GM23338 (cell line): Measurements from ENCODE around the gene OVCA2. TPM values are rescaled to one million over a fixed set of nuclear protein-coding genes. Genes with fewer than 3 reads are reported as not detected.

ENCODE experiments used
- ATAC-seq: fragments of 200-7000 bp; cut with Tn5 transposase; 3 replicates; pipeline ENCODE4 v1.9.1; 2020
- DNase-seq: peaks from one replicate; pipeline ENCODE4 v3.0.0-alpha.2; 2015; ENCODE audit warnings: low spot score
- H2AFZ ChIP-seq: fragments of 200-600 bp; sonication (generic); 2 replicates; pipeline ENCODE4 v1.8.0; 2016; ENCODE audit warnings: antibody characterized with exemption, mild to moderate bottlenecking, moderate library complexity
- H3F3A ChIP-seq: fragments of 200-600 bp; sonication (generic); replicated peaks from 2 replicates; pipeline ENCODE4 v1.8.0; 2017; ENCODE audit warnings: antibody characterized with exemption, mixed run types, low read depth
- H3K27ac ChIP-seq: fragments of 200-600 bp; sonication (generic); 2 replicates; pipeline ENCODE4 v1.6.1; 2016; ENCODE audit warnings: low read depth
- H3K27me3 ChIP-seq: fragments of 200-600 bp; sonication (generic); 2 replicates; pipeline ENCODE4 v1.8.0; 2016; ENCODE audit warnings: mild to moderate bottlenecking, mixed run types, moderate library complexity; ENCODE audit not compliant: insufficient read depth
- H3K36me3 ChIP-seq: fragments of 200-600 bp; sonication (generic); 2 replicates; pipeline ENCODE4 v1.8.0; 2016; ENCODE audit warnings: mild to moderate bottlenecking; ENCODE audit not compliant: insufficient read depth
- H3K4me1 ChIP-seq: fragments of 200-600 bp; sonication (generic); 2 replicates; pipeline ENCODE4 v1.8.0; 2016; ENCODE audit warnings: mild to moderate bottlenecking, moderate library complexity; ENCODE audit not compliant: insufficient read depth
- H3K4me2 ChIP-seq: fragments of 200-600 bp; sonication (generic); 2 replicates; pipeline ENCODE4 v1.7.1; 2017; ENCODE audit warnings: mixed run types
- H3K4me3 ChIP-seq: fragments of 200-600 bp; sonication (generic); 2 replicates; pipeline ENCODE4 v1.6.1; 2016; ENCODE audit warnings: mixed run types
- H3K79me2 ChIP-seq: fragments of 200-600 bp; sonication (generic); replicated peaks from 2 replicates; pipeline ENCODE4 v1.8.0; 2017; ENCODE audit warnings: mild to moderate bottlenecking; ENCODE audit not compliant: insufficient read depth
- H3K9me2 ChIP-seq: fragments of 200-600 bp; sonication (generic); 2 replicates; pipeline ENCODE4 v1.8.0; 2017; ENCODE audit not compliant: insufficient read depth
- H4K20me1 ChIP-seq: fragments of 200-600 bp; sonication (generic); replicated peaks from 2 replicates; pipeline ENCODE4 v1.8.0; 2017; ENCODE audit warnings: mild to moderate bottlenecking; ENCODE audit not compliant: insufficient read depth
- H3K27ac Mint-ChIP-seq: 2 replicates; pipeline ENCODE4 v1.8.0; 2020; ENCODE audit warnings: inconsistent platforms, mild to moderate bottlenecking, moderate library complexity, mixed read lengths
- H3K27me3 Mint-ChIP-seq: 3 replicates; pipeline ENCODE4 v1.8.0; 2022; ENCODE audit warnings: low read depth, mild to moderate bottlenecking, moderate library complexity, mixed read lengths, inconsistent platforms; ENCODE audit not compliant: insufficient read depth, poor library complexity
- H3K36me3 Mint-ChIP-seq: 3 replicates; pipeline ENCODE4 v1.8.0; 2021; ENCODE audit warnings: low read depth, mild to moderate bottlenecking, inconsistent platforms, moderate library complexity, mixed read lengths
- H3K4me1 Mint-ChIP-seq: 3 replicates; pipeline ENCODE4 v1.8.0; 2020; ENCODE audit warnings: mild to moderate bottlenecking, inconsistent platforms, mixed read lengths
- H3K4me3 Mint-ChIP-seq: 3 replicates; pipeline ENCODE4 v1.8.0; 2021; ENCODE audit warnings: moderate library complexity, mild to moderate bottlenecking, inconsistent platforms, mixed read lengths
- H3K9me3 Mint-ChIP-seq: 3 replicates; pipeline ENCODE4 v1.8.0; 2020; ENCODE audit warnings: moderate library complexity, mild to moderate bottlenecking, inconsistent platforms, mixed read lengths
- CREB1 ChIP-seq: fragments of 250-450 bp; sonication (Bioruptor Pico); IDR thresholded peaks from 2 replicates; pipeline ENCODE4 v1.5.0; 2020; ENCODE audit warnings: low read depth, mild to moderate bottlenecking, moderate library complexity
- CTCF ChIP-seq, 2 experiments: fragments of 200-600 bp in 1 of 2; sonication (generic) in 1 of 2; conservative IDR thresholded peaks; 2 replicates each; pipeline versions ENCODE4 v1.5.1 to v1.6.1; 2016 to 2017; ENCODE audit warnings: antibody characterized with exemption in 2 of 2, low read depth in 2 of 2, mild to moderate bottlenecking in 2 of 2, moderate library complexity in 1 of 2
- ETS1 ChIP-seq: IDR thresholded peaks from 2 replicates; pipeline ENCODE4 v1.6.1; 2016; ENCODE audit warnings: antibody characterized with exemption
- EZH2 ChIP-seq: fragments of 200-600 bp; sonication (generic); IDR thresholded peaks from one replicate; pipeline ENCODE4 v1.8.0; 2017; ENCODE audit warnings: antibody characterized with exemption, mild to moderate bottlenecking, low read depth; ENCODE audit not compliant: unreplicated experiment
- NANOG ChIP-seq: IDR thresholded peaks from 2 replicates; pipeline ENCODE4 v1.6.1; 2016; ENCODE audit warnings: antibody characterized with exemption, borderline replicate concordance
- POLR2AphosphoS5 ChIP-seq: IDR thresholded peaks from 2 replicates; pipeline ENCODE4 v1.6.1; 2016; ENCODE audit warnings: antibody characterized with exemption, low read depth
- long read RNA-seq: library from polyadenylated mRNA; unstranded; transcript quantifications from one replicate; pipeline ENCODE4 v2.0.0, GENCODE V29; 2020; ENCODE audit not compliant: unreplicated experiment
- polyA plus RNA-seq: library from polyadenylated mRNA; unstranded; fragments of >200 nt; fragmentation: Nextera tagmentation; extraction: Ambion mirVana; gene quantifications from 2 replicates; pipeline ENCODE4 v1.2.1, GENCODE V29; 2016
- total RNA-seq: library from RNA; depleted of rRNA; stranded (reverse); fragments of >200 nt; shearing (Covaris generic); gene quantifications from 2 replicates; pipeline ENCODE4 v1.2.3, GENCODE V29; 2014; rRNA removed
- TF ChIP-seq, protein P1 (sequence below): IDR thresholded peaks from one replicate; pipeline ENCODE4 v1.6.1; 2018; ENCODE audit warnings: antibody characterized with exemption; ENCODE audit not compliant: unreplicated experiment

The OVCA2 gene
- total RNA-seq (21.3 and 24.8 TPM in 2 replicates), polyA plus RNA-seq (14.9 and 15.9 TPM in 2 replicates)
- long read RNA-seq, transcript OVCA2-201 (2 exons, 1,122 nt), result major isoform, 34 of 34 reads
- long read RNA-seq, partial matches to known transcripts, result 0 of 34 reads
- long read RNA-seq, other reads (novel, unspliced or antisense), result 0 of 34 reads

- H3K27me3 Mint-ChIP-seq, result peaks cover 24% of the 10 kb centered on the region
- Histone ChIP-seq H4K20me1 (no peaks in the 10 kb centered on the region; the same call in 1 of the 2 replicates), H3K9me2 (no peaks in the 10 kb centered on the region), H3K27ac (peak within 1 kb of the TSS; percentile 55), H3K4me2 (peak within 1 kb of the TSS; percentile 96), H3K27me3 (peaks cover 17% of the 10 kb centered on the region; the same call in 1 of the 2 replicates), H3K79me2 (no peaks in the 10 kb centered on the region), H3F3A (peaks cover 10% of the 10 kb centered on the region; the same call in 1 of the 2 replicates), H3K4me3 (peak within 1 kb of the TSS; percentile 87), H2AFZ (peak within 1 kb of the TSS; percentile 92; the same call in 1 of the 2 replicates), H3K4me1 (peaks cover 7% of the 10 kb centered on the region), H3K36me3 (peaks cover 7% of the 10 kb centered on the region; the same call in 1 of the 2 replicates)
- H3K36me3 Mint-ChIP-seq, result peaks cover 16% of the 10 kb centered on the region
- peak; percentile 98 for DNase-seq
- ATAC-seq, result peak; percentile 91
- peak within 1 kb of the TSS; percentile 96 for H3K27ac Mint-ChIP-seq
- H3K4me3 Mint-ChIP-seq, result peak within 1 kb of the TSS; percentile 97
- TF ChIP-seq CREB1 (CRISPR knock-in tag), result peak; percentile 78
- no peak for TF ChIP-seq NANOG
- TF ChIP-seq, protein P1, sequence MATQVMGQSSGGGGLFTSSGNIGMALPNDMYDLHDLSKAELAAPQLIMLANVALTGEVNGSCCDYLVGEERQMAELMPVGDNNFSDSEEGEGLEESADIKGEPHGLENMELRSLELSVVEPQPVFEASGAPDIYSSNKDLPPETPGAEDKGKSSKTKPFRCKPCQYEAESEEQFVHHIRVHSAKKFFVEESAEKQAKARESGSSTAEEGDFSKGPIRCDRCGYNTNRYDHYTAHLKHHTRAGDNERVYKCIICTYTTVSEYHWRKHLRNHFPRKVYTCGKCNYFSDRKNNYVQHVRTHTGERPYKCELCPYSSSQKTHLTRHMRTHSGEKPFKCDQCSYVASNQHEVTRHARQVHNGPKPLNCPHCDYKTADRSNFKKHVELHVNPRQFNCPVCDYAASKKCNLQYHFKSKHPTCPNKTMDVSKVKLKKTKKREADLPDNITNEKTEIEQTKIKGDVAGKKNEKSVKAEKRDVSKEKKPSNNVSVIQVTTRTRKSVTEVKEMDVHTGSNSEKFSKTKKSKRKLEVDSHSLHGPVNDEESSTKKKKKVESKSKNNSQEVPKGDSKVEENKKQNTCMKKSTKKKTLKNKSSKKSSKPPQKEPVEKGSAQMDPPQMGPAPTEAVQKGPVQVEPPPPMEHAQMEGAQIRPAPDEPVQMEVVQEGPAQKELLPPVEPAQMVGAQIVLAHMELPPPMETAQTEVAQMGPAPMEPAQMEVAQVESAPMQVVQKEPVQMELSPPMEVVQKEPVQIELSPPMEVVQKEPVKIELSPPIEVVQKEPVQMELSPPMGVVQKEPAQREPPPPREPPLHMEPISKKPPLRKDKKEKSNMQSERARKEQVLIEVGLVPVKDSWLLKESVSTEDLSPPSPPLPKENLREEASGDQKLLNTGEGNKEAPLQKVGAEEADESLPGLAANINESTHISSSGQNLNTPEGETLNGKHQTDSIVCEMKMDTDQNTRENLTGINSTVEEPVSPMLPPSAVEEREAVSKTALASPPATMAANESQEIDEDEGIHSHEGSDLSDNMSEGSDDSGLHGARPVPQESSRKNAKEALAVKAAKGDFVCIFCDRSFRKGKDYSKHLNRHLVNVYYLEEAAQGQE, result peak; percentile 13
- no peak for TF ChIP-seq EZH2
- peak; percentile 66 for TF ChIP-seq POLR2AphosphoS5
- TF ChIP-seq ETS1, result peak; percentile 91
- TF ChIP-seq CTCF (conservative IDR thresholded peaks at IDR 0.05; ENCODE audit: low read depth in 2 of 2), result peak; percentile 7 to 70; a peak in 2 of 4 replicates
- H3K4me1 Mint-ChIP-seq, result peaks cover 5% of the 10 kb centered on the region; the same call in 2 of the 3 replicates
- H3K9me3 Mint-ChIP-seq, result no peaks in the 10 kb centered on the region
These were observed at the start of gene OVCA2 for GRCh38 chr17:2041561-2042389. Gene OVCA2 (plus strand): TSS chr17:2042022. CDS start chr17:2042048, 26 bp downstream.
